ENCODE results near the gene IRF6. TPM values are rescaled to one million over a fixed set of nuclear protein-coding genes. Genes with fewer than 3 reads are reported as not detected.
A peak's percentile ranks its signal among the peaks of the same experiment; 100 is the strongest.

The IRF6 gene
- total RNA-seq, 2 donors from 2014 or later: 3.9 to 4.1 TPM

GRCh38 chr1:209830722-209831121 lies 24.8 kb upstream of the IRF6 start:
- Histone ChIP-seq H3K4me3 (no peak overlapping the region), H3K27ac (no peak overlapping the region), H3K4me1 (ENCODE audit: control insufficient read depth in 1 of 2, low read depth in 2 of 2) (peaks cover 11 to 14% of the 10 kb centered on the region in 2 donors), H3K27me3 (replicated peaks; ENCODE audit: insufficient read depth) (no peaks in the 10 kb centered on the region), H3K9me3 (no peaks in the 10 kb centered on the region), H3K36me3 (peaks cover 30% of the 10 kb centered on the region)
- TF ChIP-seq CTCF (IDR thresholded peaks at IDR 0.05): no peak
- no peak for DNase-seq (ENCODE audit: low spot score)
- no peak for ATAC-seq (ENCODE audit: insufficient number of reproducible peaks, low FRiP score, low read depth)

GRCh38 chr1:209829716-209830115 lies 23.8 kb upstream of the IRF6 start:
- Histone ChIP-seq H3K27ac (no peak overlapping the region), H3K4me1 (ENCODE audit: control insufficient read depth in 1 of 2, low read depth in 2 of 2) (peaks cover 11 to 12% of the 10 kb centered on the region in 2 donors), H3K36me3 (peaks cover 26% of the 10 kb centered on the region), H3K27me3 (replicated peaks; ENCODE audit: insufficient read depth) (no peaks in the 10 kb centered on the region), H3K4me3 (no peak overlapping the region), H3K9me3 (no peaks in the 10 kb centered on the region)
- DNase-seq (ENCODE audit: low spot score) (no peak), ATAC-seq (ENCODE audit: insufficient number of reproducible peaks, low FRiP score, low read depth) (no peak)
- TF ChIP-seq CTCF (IDR thresholded peaks at IDR 0.05): no peak

- peaks cover 12 to 14% of the 10 kb centered on the region in 2 donors for H3K4me1 ChIP-seq (ENCODE audit: control insufficient read depth in 1 of 2, low read depth in 2 of 2)
- H3K36me3 ChIP-seq: peaks cover 5% of the 10 kb centered on the region
- peak; percentile 61 for TF ChIP-seq CTCF (IDR thresholded peaks at IDR 0.05)
- H3K4me3 ChIP-seq: peak within 1 kb of the TSS; percentile 76
- no peaks in the 10 kb centered on the region for H3K27me3 ChIP-seq (replicated peaks; ENCODE audit: insufficient read depth)
- H3K9me3 ChIP-seq: no peaks in the 10 kb centered on the region
- ATAC-seq (ENCODE audit: insufficient number of reproducible peaks, low FRiP score, low read depth): peak; percentile 95
- peak within 1 kb of the TSS; percentile 52 to 69 for H3K27ac ChIP-seq
- peak; percentile 81 for DNase-seq (ENCODE audit: low spot score)
Measured at GRCh38 chr1:209827384-209828262, 21.7 kb upstream of the IRF6 start, which contains the start of gene UTP25. UTP25 (plus strand) TSS chr1:209827972; CDS start chr1:209828064, 92 bp downstream.

GRCh38 chr1:209825591-209826434 lies 19.9 kb upstream of the IRF6 start:
- Histone ChIP-seq H3K27me3 (replicated peaks; ENCODE audit: insufficient read depth) (no peaks in the 10 kb centered on the region), H3K9me3 (no peaks in the 10 kb centered on the region), H3K27ac (no peak overlapping the region), H3K4me1 (ENCODE audit: control insufficient read depth in 1 of 2, low read depth in 2 of 2) (peaks cover 12 to 14% of the 10 kb centered on the region in 2 donors), H3K4me3 (no peak overlapping the region), H3K36me3 (no peaks in the 10 kb centered on the region)
- ATAC-seq (ENCODE audit: insufficient number of reproducible peaks, low FRiP score, low read depth) (no peak), DNase-seq (ENCODE audit: low spot score) (no peak)
- no peak for TF ChIP-seq CTCF (IDR thresholded peaks at IDR 0.05)
